H1 (cell line): ENCODE measurements around the gene LRRC18. TPM values are rescaled to one million over a fixed set of nuclear protein-coding genes. Genes with fewer than 3 reads are reported as not detected.

Experiments
- BACH1 ChIP-seq: IDR thresholded peaks from 2 replicates; pipeline ENCODE4 v1.6.1; 2012; ENCODE audit warnings: low read length, improper control_type of control experiment
- CEBPB ChIP-seq: IDR thresholded peaks from 2 replicates; pipeline ENCODE4 v1.6.1; 2012; ENCODE audit warnings: low read depth, low read length
- PHF8 ChIP-seq: fragments of 200-600 bp; sonication (generic); conservative IDR thresholded peaks from 2 replicates; pipeline ENCODE4 v1.7.1; 2012; ENCODE audit warnings: low read depth, mild to moderate bottlenecking, inconsistent platforms, low read length, moderate library complexity
- RNF2 ChIP-seq: fragments of 200-900, 300-1000 bp; sonication (generic); IDR thresholded peaks from 2 replicates; pipeline ENCODE4 v1.7.1; 2016; ENCODE audit warnings: borderline replicate concordance, low read depth, mild to moderate bottlenecking, antibody characterized with exemption, low read length; ENCODE audit not compliant: poor library complexity, severe bottlenecking; ENCODE audit errors: missing control alignments
- SIN3A ChIP-seq, 2 experiments: IDR thresholded peaks in 1 of 2; conservative IDR thresholded peaks in 1 of 2; 2 replicates each; pipeline ENCODE4 v1.6.1; 2011 to 2012; ENCODE audit warnings: low read length in 2 of 2, improper control_type of control experiment in 1 of 2, low read depth in 1 of 2, mild to moderate bottlenecking in 1 of 2
- SIRT6 ChIP-seq: IDR thresholded peaks from one replicate; pipeline ENCODE4 v1.7.1; 2012; ENCODE audit warnings: low read length, inconsistent platforms
- TAF1 ChIP-seq: IDR thresholded peaks from 2 replicates; pipeline ENCODE4 v1.6.1; 2011; ENCODE audit warnings: mild to moderate bottlenecking, low read depth, low read length
- polyA plus RNA-seq, 7 experiments: library from polyadenylated mRNA; depleted of rRNA in 3 of 7; stranded (reverse) in 5 of 7; unstranded in 2 of 7; fragments of >200 nt in 5 of 7; fragments of 200-250 nt in 2 of 7; gene quantifications; 1 replicate in 5 of 7; 2 replicates in 1 of 7; 4 replicates in 1 of 7; pipeline versions ENCODE4 v1.2.1 to v1.2.3, GENCODE V29; 2011 to 2013; ENCODE audit warnings: missing spikeins in 2 of 7, mixed read lengths in 2 of 7
- total RNA-seq: library from RNA; stranded (reverse); fragmentation: NEBNext Ultra II Directional; extraction: Animal tissue kit (Norgen Biotek cat#: 25700); gene quantifications from 2 replicates; pipeline ENCODE4 v1.2.1, GENCODE V29; 2021

Gene LRRC18
- total and polyA plus RNA-seq, 2 of the 8 experiments (the other 6 are each of a cell fraction or from before 2014, with no cell fraction given): not detected

DNA sequence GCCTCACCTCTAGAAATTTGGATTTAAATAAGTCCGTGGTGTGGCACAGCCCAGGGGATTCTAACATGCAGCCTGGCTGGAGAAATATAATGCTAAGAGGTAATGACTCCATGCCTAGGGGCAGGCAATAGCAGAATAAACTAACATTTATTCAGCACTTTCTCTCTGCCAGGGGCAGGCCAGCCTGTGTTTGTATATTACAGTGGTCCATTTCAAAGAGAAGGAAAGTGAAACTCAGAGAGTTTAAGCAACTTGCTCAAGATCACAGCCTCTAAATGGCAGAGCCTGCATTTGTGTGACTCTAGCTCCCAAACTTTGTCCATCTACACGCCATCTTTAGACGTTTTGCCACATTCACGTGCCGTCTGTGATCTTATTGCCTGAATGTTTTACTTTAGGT lies 6.7 kb upstream of the LRRC18 start (continued):
- TF ChIP-seq TAF1: no peak
- TF ChIP-seq RNF2: no peak
- TF ChIP-seq SIRT6: no peak
- TF ChIP-seq CEBPB: no peak
- TF ChIP-seq SIN3A (conservative IDR thresholded peaks at IDR 0.05 in 1 of 2, IDR thresholded peaks at IDR 0.05 in 1 of 2; ENCODE audit: low read depth in 1 of 2, low read length in 2 of 2): no peak
- TF ChIP-seq PHF8: no peak
- no peak for TF ChIP-seq BACH1
